GM06990 (cell line): ENCODE measurements around the gene DYNLL2.
"Not testable (repeated sequence)": the region's sequence is repeated elsewhere in the genome, so short reads cannot be mapped to it uniquely, and the experiment has no call there.

ENCODE experiments used
- DNase-seq: peaks from one replicate; pipeline ENCODE4 v3.0.0-alpha.2; 2011; ENCODE audit not compliant: insufficient read length; ENCODE audit errors: extremely low read depth
- H3K27me3 ChIP-seq: replicated peaks from 2 replicates; pipeline ENCODE4 v1.6.0; 2011; ENCODE audit warnings: low read length; ENCODE audit not compliant: control insufficient read depth, insufficient read depth
- H3K36me3 ChIP-seq: 2 replicates; pipeline ENCODE4 v1.5.1; 2011; ENCODE audit warnings: low read length; ENCODE audit not compliant: control insufficient read depth, insufficient read depth
- H3K4me3 ChIP-seq: replicated peaks from 2 replicates; pipeline ENCODE4 v1.5.1; 2011; ENCODE audit warnings: low read depth, mild to moderate bottlenecking, control low read depth, low read length
- TF ChIP-seq, protein P1 (sequence below): IDR thresholded peaks from 2 replicates; pipeline ENCODE4 v1.5.1; 2011; ENCODE audit warnings: low read length, control low read depth, mild to moderate bottlenecking, inconsistent platforms; ENCODE audit not compliant: insufficient read depth, poor library complexity, severe bottlenecking

DYNLL2 gene

DNA sequence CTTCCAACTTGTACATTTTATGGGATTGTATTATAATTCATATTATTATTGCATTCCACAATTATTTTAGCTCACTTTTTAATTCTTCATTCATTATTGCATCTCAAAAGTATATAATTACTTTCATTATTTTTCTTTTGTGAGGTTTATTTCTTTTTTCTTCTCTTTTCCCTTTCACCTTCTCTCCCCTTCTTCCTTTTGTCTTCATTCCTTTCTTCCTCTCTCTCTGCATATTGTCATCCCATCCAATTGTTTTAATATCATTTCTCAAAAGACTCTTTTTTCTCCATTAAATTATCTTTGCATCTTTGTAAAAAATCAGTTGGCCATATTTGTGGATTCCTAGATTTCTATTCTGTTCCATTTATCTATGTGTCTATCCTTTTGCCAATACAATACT, 17.3 kb downstream of the DYNLL2 start:
- TF ChIP-seq, protein P1, sequence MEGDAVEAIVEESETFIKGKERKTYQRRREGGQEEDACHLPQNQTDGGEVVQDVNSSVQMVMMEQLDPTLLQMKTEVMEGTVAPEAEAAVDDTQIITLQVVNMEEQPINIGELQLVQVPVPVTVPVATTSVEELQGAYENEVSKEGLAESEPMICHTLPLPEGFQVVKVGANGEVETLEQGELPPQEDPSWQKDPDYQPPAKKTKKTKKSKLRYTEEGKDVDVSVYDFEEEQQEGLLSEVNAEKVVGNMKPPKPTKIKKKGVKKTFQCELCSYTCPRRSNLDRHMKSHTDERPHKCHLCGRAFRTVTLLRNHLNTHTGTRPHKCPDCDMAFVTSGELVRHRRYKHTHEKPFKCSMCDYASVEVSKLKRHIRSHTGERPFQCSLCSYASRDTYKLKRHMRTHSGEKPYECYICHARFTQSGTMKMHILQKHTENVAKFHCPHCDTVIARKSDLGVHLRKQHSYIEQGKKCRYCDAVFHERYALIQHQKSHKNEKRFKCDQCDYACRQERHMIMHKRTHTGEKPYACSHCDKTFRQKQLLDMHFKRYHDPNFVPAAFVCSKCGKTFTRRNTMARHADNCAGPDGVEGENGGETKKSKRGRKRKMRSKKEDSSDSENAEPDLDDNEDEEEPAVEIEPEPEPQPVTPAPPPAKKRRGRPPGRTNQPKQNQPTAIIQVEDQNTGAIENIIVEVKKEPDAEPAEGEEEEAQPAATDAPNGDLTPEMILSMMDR = no peak
- no peaks in the 10 kb centered on the region for H3K27me3 ChIP-seq
- H3K36me3 ChIP-seq = no peaks in the 10 kb centered on the region
- no peak for DNase-seq
- no peak overlapping the region for H3K4me3 ChIP-seq

DNA sequence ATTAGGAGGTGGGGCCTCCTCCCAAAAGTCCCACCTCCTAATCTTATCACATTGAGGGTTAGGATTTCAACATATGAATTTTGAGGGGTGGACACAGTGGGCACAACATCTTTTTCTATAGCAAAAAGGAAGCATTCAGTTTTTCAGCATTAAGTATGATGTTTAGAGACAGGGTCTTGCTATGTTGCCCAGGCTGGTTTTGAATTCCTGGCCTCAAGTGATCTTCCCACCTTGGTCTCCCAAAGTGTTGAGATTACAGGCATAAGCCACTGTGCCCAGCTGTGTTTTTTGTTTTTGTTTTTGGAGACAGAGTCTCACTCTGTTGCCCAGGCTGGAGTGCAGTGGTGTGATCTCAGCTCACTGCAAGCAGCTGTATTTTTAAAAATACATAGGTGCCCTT, 18.7 kb downstream of the DYNLL2 start:
- H3K27me3 ChIP-seq, H3K4me3 ChIP-seq, DNase-seq, H3K36me3 ChIP-seq: not testable (repeated sequence)

DNA sequence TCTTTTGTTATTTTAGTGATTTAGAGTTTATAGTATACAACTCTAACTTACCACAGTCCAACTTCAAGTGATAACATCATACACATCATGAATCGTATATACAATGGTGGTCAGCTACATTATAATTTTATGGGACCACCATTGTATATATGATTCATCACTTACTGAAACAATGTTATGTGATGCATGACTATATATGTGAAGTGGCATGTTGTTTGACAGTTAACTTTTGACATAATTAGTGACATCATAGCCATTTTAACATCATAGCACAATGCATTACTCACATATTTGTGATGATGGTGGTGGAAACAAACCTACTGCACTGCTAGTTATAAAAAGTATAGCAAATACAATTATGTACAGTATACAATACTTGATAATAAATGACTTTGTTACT, 21.9 kb downstream of the DYNLL2 start:
- TF ChIP-seq, protein P1 = no peak
- DNase-seq = no peak
- no peaks in the 10 kb centered on the region for H3K27me3 ChIP-seq
- H3K4me3 ChIP-seq = no peak overlapping the region
- no peaks in the 10 kb centered on the region for H3K36me3 ChIP-seq

DNA sequence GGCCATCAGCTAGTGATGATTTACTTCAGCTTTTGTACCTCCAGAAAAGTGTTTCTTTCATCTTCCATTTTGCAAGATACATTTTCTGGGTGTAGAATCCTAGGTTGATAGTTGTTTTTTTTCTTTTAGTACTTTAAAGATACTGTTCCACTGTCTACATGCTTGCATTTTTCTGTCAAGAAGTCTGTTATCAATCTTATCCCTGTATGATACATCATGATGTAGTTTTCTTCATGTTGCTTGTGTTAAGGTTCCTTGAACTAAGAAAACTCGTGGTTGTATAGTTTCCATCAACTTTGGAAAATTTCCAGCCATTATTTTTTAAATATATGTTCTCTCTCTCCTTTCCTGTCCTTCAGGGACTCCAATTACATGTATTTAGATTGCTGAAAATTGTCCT, 24.1 kb downstream of the DYNLL2 start:
- Histone ChIP-seq H3K4me3 (no peak overlapping the region), H3K36me3 (no peaks in the 10 kb centered on the region), H3K27me3 (no peaks in the 10 kb centered on the region)
- TF ChIP-seq, protein P1 = no peak
- DNase-seq = no peak

GRCh38 chr17:58109197-58109596, 26.0 kb downstream of the DYNLL2 start:
- H3K4me3 ChIP-seq = no peak overlapping the region
- TF ChIP-seq, protein P1 = no peak
- H3K36me3 ChIP-seq = no peaks in the 10 kb centered on the region
- no peaks in the 10 kb centered on the region for H3K27me3 ChIP-seq
- no peak for DNase-seq

DNA sequence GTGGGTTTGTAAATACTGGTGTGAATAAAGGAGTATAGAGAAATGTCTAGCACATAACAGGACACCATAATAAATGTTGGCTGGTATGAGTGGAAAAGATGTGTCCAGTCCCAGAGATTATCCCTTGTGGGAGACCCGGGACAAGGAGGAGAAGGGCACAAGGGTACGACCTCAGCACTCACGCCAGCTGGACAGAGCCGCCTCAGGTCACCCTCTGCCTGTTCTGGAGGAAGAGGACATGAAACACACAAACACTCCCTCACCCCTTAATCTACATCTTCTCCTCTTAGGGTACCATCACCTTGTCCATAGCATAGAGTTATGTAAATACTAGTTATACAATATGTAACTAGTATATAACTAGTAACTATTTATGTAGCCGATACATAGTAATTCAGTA, 26.8 kb downstream of the DYNLL2 start:
- Histone ChIP-seq H3K4me3 (no peak overlapping the region), H3K27me3 (no peaks in the 10 kb centered on the region), H3K36me3 (no peaks in the 10 kb centered on the region)
- TF ChIP-seq, protein P1 = no peak
- no peak for DNase-seq
